ENCODE data around the gene C16orf96.

C16orf96 gene

DNA sequence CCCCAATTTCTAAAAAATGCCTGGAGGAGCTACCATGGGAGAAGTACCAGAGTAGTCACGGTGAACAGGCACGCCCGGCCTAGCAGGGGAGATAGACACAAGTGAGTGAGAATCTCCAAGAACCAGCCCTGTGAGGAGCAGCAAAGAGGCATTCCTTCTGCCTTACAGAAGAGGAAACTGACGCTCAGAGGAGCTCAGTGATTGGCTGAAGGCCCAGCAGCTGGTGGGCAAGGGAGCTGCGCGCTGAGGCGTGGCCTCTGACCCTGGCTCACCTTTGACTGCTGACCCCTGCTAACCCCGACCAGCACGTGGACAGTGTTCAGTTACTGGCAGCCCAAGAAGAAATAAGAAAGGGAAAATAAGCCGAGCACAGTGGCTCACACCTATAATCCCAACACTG, 1.8 kb downstream of the C16orf96 start:
- no peaks in the 10 kb centered on the region for H3K27me3 ChIP-seq (ENCODE audit: insufficient read depth, poor library complexity, severe bottlenecking)
- TF ChIP-seq, protein P1, sequence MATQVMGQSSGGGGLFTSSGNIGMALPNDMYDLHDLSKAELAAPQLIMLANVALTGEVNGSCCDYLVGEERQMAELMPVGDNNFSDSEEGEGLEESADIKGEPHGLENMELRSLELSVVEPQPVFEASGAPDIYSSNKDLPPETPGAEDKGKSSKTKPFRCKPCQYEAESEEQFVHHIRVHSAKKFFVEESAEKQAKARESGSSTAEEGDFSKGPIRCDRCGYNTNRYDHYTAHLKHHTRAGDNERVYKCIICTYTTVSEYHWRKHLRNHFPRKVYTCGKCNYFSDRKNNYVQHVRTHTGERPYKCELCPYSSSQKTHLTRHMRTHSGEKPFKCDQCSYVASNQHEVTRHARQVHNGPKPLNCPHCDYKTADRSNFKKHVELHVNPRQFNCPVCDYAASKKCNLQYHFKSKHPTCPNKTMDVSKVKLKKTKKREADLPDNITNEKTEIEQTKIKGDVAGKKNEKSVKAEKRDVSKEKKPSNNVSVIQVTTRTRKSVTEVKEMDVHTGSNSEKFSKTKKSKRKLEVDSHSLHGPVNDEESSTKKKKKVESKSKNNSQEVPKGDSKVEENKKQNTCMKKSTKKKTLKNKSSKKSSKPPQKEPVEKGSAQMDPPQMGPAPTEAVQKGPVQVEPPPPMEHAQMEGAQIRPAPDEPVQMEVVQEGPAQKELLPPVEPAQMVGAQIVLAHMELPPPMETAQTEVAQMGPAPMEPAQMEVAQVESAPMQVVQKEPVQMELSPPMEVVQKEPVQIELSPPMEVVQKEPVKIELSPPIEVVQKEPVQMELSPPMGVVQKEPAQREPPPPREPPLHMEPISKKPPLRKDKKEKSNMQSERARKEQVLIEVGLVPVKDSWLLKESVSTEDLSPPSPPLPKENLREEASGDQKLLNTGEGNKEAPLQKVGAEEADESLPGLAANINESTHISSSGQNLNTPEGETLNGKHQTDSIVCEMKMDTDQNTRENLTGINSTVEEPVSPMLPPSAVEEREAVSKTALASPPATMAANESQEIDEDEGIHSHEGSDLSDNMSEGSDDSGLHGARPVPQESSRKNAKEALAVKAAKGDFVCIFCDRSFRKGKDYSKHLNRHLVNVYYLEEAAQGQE (IDR thresholded peaks at IDR 0.05; ENCODE audit: insufficient replicate concordance, low read depth): no peak
- no peak for TF ChIP-seq GABPA (IDR thresholded peaks at IDR 0.05; ENCODE audit: low read depth)
- TF ChIP-seq POLR2AphosphoS5 (IDR thresholded peaks at IDR 0.05; ENCODE audit: low read depth): no peak
- TF ChIP-seq SPI1 (IDR thresholded peaks at IDR 0.05; ENCODE audit: borderline replicate concordance, low read depth): no peak
- TF ChIP-seq, protein P2, sequence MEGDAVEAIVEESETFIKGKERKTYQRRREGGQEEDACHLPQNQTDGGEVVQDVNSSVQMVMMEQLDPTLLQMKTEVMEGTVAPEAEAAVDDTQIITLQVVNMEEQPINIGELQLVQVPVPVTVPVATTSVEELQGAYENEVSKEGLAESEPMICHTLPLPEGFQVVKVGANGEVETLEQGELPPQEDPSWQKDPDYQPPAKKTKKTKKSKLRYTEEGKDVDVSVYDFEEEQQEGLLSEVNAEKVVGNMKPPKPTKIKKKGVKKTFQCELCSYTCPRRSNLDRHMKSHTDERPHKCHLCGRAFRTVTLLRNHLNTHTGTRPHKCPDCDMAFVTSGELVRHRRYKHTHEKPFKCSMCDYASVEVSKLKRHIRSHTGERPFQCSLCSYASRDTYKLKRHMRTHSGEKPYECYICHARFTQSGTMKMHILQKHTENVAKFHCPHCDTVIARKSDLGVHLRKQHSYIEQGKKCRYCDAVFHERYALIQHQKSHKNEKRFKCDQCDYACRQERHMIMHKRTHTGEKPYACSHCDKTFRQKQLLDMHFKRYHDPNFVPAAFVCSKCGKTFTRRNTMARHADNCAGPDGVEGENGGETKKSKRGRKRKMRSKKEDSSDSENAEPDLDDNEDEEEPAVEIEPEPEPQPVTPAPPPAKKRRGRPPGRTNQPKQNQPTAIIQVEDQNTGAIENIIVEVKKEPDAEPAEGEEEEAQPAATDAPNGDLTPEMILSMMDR (IDR thresholded peaks at IDR 0.05; ENCODE audit: insufficient read depth, low read length): no peak
- H3K27ac ChIP-seq (replicated peaks): no peak overlapping the region
- DNase-seq (ENCODE audit: low read depth in 1 of 2, low spot score in 1 of 2): no peak
- no peak overlapping the region for H3K4me3 ChIP-seq (replicated peaks; ENCODE audit: insufficient read depth, low read length)

DNA sequence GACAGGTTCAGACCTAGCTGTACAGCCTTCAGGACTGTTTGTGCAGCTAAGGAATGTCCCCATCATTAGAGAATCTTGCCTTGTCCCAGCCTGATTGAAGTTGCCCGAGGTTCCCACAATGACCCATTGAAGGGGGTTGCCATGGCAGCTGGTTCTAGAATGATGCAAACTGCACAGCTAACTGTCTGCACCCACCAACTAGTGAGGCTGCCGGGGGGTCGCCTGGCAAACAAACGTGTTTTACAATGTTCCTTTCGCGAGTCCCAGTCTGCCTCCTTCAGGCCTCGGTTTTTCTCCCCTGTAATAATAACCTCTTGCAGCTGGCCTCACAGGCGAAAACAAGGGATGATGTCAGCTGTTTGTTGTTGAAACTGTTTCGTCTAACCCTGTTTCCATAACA, 5.5 kb downstream of the C16orf96 start:
- no peak for DNase-seq (ENCODE audit: low read depth in 1 of 2, low spot score in 1 of 2)
- no peak overlapping the region for H3K4me3 ChIP-seq (replicated peaks; ENCODE audit: insufficient read depth, low read length)
- no peak for TF ChIP-seq GABPA (IDR thresholded peaks at IDR 0.05; ENCODE audit: low read depth)
- TF ChIP-seq, protein P2 (IDR thresholded peaks at IDR 0.05; ENCODE audit: insufficient read depth, low read length): no peak
- TF ChIP-seq POLR2AphosphoS5 (IDR thresholded peaks at IDR 0.05; ENCODE audit: low read depth): no peak
- TF ChIP-seq, protein P1 (IDR thresholded peaks at IDR 0.05; ENCODE audit: insufficient replicate concordance, low read depth): no peak
- no peak for TF ChIP-seq SPI1 (IDR thresholded peaks at IDR 0.05; ENCODE audit: borderline replicate concordance, low read depth)
- H3K27me3 ChIP-seq (ENCODE audit: insufficient read depth, poor library complexity, severe bottlenecking): no peaks in the 10 kb centered on the region
- no peak overlapping the region for H3K27ac ChIP-seq (replicated peaks)

DNA sequence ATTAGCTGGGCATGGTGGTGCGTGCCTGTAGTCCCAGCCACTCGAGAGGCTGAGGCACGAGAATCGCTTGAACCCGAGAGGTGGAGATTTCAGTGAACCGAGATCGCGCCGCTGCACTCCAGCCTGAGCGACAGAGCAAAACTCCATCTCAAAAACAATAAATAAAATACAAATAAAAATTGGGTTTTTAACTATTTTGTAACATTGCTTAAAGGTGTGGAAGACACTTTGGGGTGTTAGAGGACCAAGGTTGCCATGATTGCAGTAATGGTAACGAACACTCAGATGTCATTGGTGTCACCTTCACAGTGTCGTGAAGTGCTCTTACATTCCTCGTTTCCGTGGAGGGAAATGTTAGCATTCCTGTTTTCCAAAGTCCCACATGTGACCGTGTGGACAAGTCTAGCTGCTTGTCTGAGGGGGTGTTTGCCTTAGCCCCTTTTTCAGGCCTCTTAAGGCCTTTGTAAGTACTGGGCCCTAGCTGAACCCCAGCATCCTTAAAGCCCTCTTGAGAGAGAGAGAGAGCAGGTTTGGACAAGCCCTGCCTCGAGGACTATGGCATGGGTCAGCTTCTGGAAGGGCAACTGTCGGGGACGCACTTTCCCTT, 8.6 kb downstream of the C16orf96 start:
- Histone ChIP-seq H3K4me3 (replicated peaks; ENCODE audit: insufficient read depth, low read length) (no peak overlapping the region), H3K27me3 (ENCODE audit: insufficient read depth, poor library complexity, severe bottlenecking) (no peaks in the 10 kb centered on the region), H3K27ac (replicated peaks) (no peak overlapping the region)
- DNase-seq (ENCODE audit: low read depth in 1 of 2, low spot score in 1 of 2): no peak
- TF ChIP-seq, protein P2 (IDR thresholded peaks at IDR 0.05; ENCODE audit: insufficient read depth, low read length): no peak
- TF ChIP-seq SPI1 (IDR thresholded peaks at IDR 0.05; ENCODE audit: borderline replicate concordance, low read depth) (no peak), POLR2AphosphoS5 (IDR thresholded peaks at IDR 0.05; ENCODE audit: low read depth) (no peak), GABPA (IDR thresholded peaks at IDR 0.05; ENCODE audit: low read depth) (no peak)
- TF ChIP-seq, protein P1 (IDR thresholded peaks at IDR 0.05; ENCODE audit: insufficient replicate concordance, low read depth): no peak
